GM12878 (cell line): Measurements from ENCODE around the gene MTCL3.

Source experiments
- BCLAF1 ChIP-seq: fragments of 450-650 bp; IDR thresholded peaks from 2 replicates; pipeline ENCODE4 v1.6.1; 2017; ENCODE audit warnings: antibody characterized with exemption, mild to moderate bottlenecking, moderate library complexity
- CREM ChIP-seq: IDR thresholded peaks from 2 replicates; pipeline ENCODE4 v1.6.1; 2014; ENCODE audit warnings: antibody characterized with exemption, low read depth
- FOS ChIP-seq: IDR thresholded peaks from 3 replicates; pipeline ENCODE4 v1.6.1; 2011; ENCODE audit warnings: borderline replicate concordance; ENCODE audit not compliant: insufficient read length; ENCODE audit errors: extremely low read depth
- KDM1A ChIP-seq: fragments of 200-600 bp; sonication (generic); IDR thresholded peaks from 2 replicates; pipeline ENCODE4 v1.6.1; 2016; ENCODE audit warnings: borderline replicate concordance
- NFYB ChIP-seq: IDR thresholded peaks from 2 replicates; pipeline ENCODE4 v1.6.1; 2011; ENCODE audit warnings: low read depth, mild to moderate bottlenecking, low read length, improper control_type of control experiment, moderate library complexity; ENCODE audit not compliant: insufficient read depth
- RAD51 ChIP-seq: fragments of 450-650 bp; IDR thresholded peaks from 2 replicates; pipeline ENCODE4 v1.6.1; 2016; ENCODE audit warnings: moderate library complexity, mild to moderate bottlenecking, inconsistent platforms
- STAT3 ChIP-seq: IDR thresholded peaks from 2 replicates; pipeline ENCODE4 v1.6.1; 2011; ENCODE audit warnings: low read depth, low read length, improper control_type of control experiment
- TCF12 ChIP-seq: IDR thresholded peaks from 2 replicates; pipeline ENCODE4 v1.6.1; 2011; ENCODE audit warnings: low read depth, mild to moderate bottlenecking, low read length
- TF ChIP-seq, protein P1 (sequence below): fragments of 450-650 bp; IDR thresholded peaks from 2 replicates; pipeline ENCODE4 v1.6.1; 2016; ENCODE audit warnings: mild to moderate bottlenecking
- TF ChIP-seq, protein P2 (sequence below): fragments of 450-650 bp; IDR thresholded peaks from 2 replicates; pipeline ENCODE4 v1.6.1; 2017; ENCODE audit warnings: low read depth, mild to moderate bottlenecking, moderate library complexity

The MTCL3 gene

DNA sequence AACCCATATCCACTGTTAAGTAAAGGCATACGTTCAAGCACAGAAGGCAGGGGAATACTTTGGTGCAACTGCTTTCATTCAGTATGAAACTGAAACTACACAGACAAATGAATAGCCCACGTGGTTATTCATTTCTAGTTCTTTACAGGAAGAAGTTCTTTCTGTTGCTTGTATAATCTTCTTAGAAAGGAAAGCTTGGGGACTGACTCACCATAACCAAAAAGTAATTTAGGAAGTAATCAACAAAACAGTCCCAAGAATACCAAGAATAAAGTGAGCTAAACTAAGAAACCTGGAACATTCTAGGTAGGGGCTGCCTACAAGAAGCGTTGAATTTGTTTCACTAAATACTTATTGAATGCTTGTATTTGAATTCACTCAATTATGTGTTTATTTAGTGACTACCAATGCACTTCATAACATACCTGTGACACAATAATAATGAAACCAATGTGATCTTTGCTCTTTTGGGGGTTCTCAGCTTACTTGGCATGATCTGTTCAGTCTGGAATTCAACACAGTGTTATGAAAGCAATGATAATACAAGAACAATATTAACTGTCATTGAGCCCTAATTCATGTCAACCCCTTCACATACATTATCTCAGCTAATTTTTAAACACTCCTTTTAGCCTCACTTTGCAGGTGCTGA lies 34.8 kb downstream of the MTCL3 start (continued):
- no peak for TF ChIP-seq BCLAF1
- no peak for TF ChIP-seq STAT3
- peak; percentile 90 for TF ChIP-seq RAD51
- no peak for TF ChIP-seq FOS
- TF ChIP-seq KDM1A, result no peak
- TF ChIP-seq TCF12, result no peak
- TF ChIP-seq, protein P1, sequence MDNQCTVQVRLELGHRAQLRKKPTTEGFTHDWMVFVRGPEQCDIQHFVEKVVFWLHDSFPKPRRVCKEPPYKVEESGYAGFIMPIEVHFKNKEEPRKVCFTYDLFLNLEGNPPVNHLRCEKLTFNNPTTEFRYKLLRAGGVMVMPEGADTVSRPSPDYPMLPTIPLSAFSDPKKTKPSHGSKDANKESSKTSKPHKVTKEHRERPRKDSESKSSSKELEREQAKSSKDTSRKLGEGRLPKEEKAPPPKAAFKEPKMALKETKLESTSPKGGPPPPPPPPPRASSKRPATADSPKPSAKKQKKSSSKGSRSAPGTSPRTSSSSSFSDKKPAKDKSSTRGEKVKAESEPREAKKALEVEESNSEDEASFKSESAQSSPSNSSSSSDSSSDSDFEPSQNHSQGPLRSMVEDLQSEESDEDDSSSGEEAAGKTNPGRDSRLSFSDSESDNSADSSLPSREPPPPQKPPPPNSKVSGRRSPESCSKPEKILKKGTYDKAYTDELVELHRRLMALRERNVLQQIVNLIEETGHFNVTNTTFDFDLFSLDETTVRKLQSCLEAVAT, result no peak
- TF ChIP-seq NFYB, result no peak
- TF ChIP-seq, protein P2, sequence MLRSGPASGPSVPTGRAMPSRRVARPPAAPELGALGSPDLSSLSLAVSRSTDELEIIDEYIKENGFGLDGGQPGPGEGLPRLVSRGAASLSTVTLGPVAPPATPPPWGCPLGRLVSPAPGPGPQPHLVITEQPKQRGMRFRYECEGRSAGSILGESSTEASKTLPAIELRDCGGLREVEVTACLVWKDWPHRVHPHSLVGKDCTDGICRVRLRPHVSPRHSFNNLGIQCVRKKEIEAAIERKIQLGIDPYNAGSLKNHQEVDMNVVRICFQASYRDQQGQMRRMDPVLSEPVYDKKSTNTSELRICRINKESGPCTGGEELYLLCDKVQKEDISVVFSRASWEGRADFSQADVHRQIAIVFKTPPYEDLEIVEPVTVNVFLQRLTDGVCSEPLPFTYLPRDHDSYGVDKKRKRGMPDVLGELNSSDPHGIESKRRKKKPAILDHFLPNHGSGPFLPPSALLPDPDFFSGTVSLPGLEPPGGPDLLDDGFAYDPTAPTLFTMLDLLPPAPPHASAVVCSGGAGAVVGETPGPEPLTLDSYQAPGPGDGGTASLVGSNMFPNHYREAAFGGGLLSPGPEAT, result peak; percentile 54; the same call in 1 of the 2 replicates
- no peak for TF ChIP-seq CREM
